Motor neuron (in vitro differentiated cells): ENCODE results near the gene GTF2H4. TPM values are rescaled to one million over a fixed set of nuclear protein-coding genes. Genes with fewer than 3 reads are reported as not detected.
A peak's percentile ranks its signal among the peaks of the same experiment; 100 is the strongest.

Source experiments
- ATAC-seq, 8 experiments: fragments of 200-7000 bp; cut with Tn5 transposase; replicated peaks in 6 of 8; 2 replicates each; pipeline ENCODE4 v1.8.0; 2021; ENCODE audit warnings: mild to moderate bottlenecking in 8 of 8, moderate library complexity in 8 of 8
- H3K27ac ChIP-seq, 2 donors: fragments of 250-450 bp; sonication (Bioruptor Pico); 2 replicates each; pipeline ENCODE4 v1.9.0; 2021; ENCODE audit warnings: antibody characterized with exemption in 2 of 2, mild to moderate bottlenecking in 2 of 2, moderate library complexity in 1 of 2
- H3K4me1 ChIP-seq, 2 donors: fragments of 250-450 bp; sonication (Bioruptor Pico); replicated peaks in 1 of 2; 2 replicates each; pipeline ENCODE4 v1.6.1; 2021; ENCODE audit warnings: antibody characterized with exemption in 2 of 2, mild to moderate bottlenecking in 2 of 2, moderate library complexity in 1 of 2
- H3K4me3 ChIP-seq, 5 donors: fragments of 250-450 bp; sonication (Bioruptor Pico); 2 replicates each; pipeline ENCODE4 v1.9.0; 2021; ENCODE audit warnings: antibody characterized with exemption in 5 of 5, mild to moderate bottlenecking in 5 of 5, moderate library complexity in 4 of 5
- WGBS, 10 experiments: fragments of 450-650 bp; shearing (Covaris generic); methylation state at CpG; one replicate each; pipeline ENCODE4 v1.0.0; 2022; 5-methylcytosine and 5-hydroxymethylcytosine counted together
- in situ Hi-C, 9 experiments: fragments of 400-800 bp; cut with MboI; loops; one replicate each; pipeline ENCODE4 v1.15.0; 2021; ENCODE audit warnings: low sequenced_read_pairs in 9 of 9, low pct_unique_long_range_greater_than_20kb in 2 of 9; ENCODE audit not compliant: unreplicated experiment in 9 of 9
- total RNA-seq, 8 experiments: library from RNA; unstranded; fragments of 300-600 nt; gene quantifications; 2 replicates each; pipeline versions ENCODE4 v1.2.3 to v1.2.4, GENCODE V29; 2022

Gene GTF2H4
- total RNA-seq, 8 experiments from 2014 or later: 18.2 to 46.3 (median 28.5) TPM

- in situ Hi-C loops: no loop called here
- WGBS, 10 experiments: 17 to 89% (median 69%) methylated on average over 2 to 6 of the region's 6 CpGs; no CpG with 5 or more reads in 2 of the 10 experiments
- Histone ChIP-seq H3K4me3 (no peak overlapping the region), H3K4me1 (no peaks in the 10 kb centered on the region), H3K27ac (no peak overlapping the region)
- ATAC-seq: peak in 1 of 8 experiments; percentile 41
Observed at GRCh38 chr6:30963641-30964040, 55.6 kb downstream of the GTF2H4 start.

Other genes with a start within 250 kb of the GTF2H4 start
- 10 to 100 TPM; 12.1 to 43.3 (median 25.9) TPM for gene DHX16, start 235.2 kb upstream of the GTF2H4 start, total RNA-seq
- 10 to 100 TPM; 23.1 to 60.8 (median 34.5) TPM for gene PPP1R18, start 221.6 kb upstream of the GTF2H4 start, total RNA-seq
- gene NRM, start 217.2 kb upstream of the GTF2H4 start, total RNA-seq: 10 to 100 TPM in 6 of 8 experiments, 1 to 10 TPM in 2; 6.8 to 28.3 (median 13.2) TPM
- gene MDC1, start 190.9 kb upstream of the GTF2H4 start, total RNA-seq: 10 to 100 TPM in 6 of 8 experiments, 1 to 10 TPM in 2; 5.7 to 32.4 (median 23.3) TPM
- 1,000 to 10,000 TPM in 2 of 8 experiments, 100 to 1,000 TPM in 6; 425 to 1,850 (median 943) TPM for gene TUBB, start 187.9 kb upstream of the GTF2H4 start, total RNA-seq
- 100 to 1,000 TPM in 2 of 8 experiments, 10 to 100 TPM in 6; 56.8 to 122 (median 75.9) TPM for gene FLOT1, start 165.5 kb upstream of the GTF2H4 start, total RNA-seq
- 100 to 1,000 TPM in 2 of 8 experiments, 10 to 100 TPM in 5, 1 to 10 TPM in 1; 8.7 to 176 (median 32.5) TPM for gene IER3, start 163.7 kb upstream of the GTF2H4 start, total RNA-seq
- gene DDR1, start 23.7 kb upstream of the GTF2H4 start, total RNA-seq: 100 to 1,000 TPM in 6 of 8 experiments, 10 to 100 TPM in 2; 24.1 to 369 (median 138) TPM
- gene VARS2, start 6.0 kb downstream of the GTF2H4 start, total RNA-seq: 10 to 100 TPM; 13.5 to 39.7 (median 21.0) TPM
- gene SFTA2, start 24.0 kb downstream of the GTF2H4 start, total RNA-seq: 1 to 10 TPM in 1 of 8 experiments, not detected in 7; 1.2 TPM
- under 1 TPM in 6 of 8 experiments, not detected in 2; 0.05 to 0.45 (median 0.30) TPM for gene MUCL3, start 32.8 kb downstream of the GTF2H4 start, total RNA-seq
- gene MUC21, start 75.5 kb downstream of the GTF2H4 start, total RNA-seq: under 1 TPM in 5 of 8 experiments, not detected in 3; 0.05 to 0.52 (median 0.17) TPM
- gene MUC22, start 102.3 kb downstream of the GTF2H4 start, total RNA-seq: under 1 TPM in 6 of 8 experiments, not detected in 2; 0.04 to 0.31 (median 0.09) TPM
- under 1 TPM in 3 of 8 experiments, not detected in 5; 0.18 to 1.00 (median 0.56) TPM for gene C6orf15, start 204.4 kb downstream of the GTF2H4 start, total RNA-seq
- gene PSORS1C1, start 206.6 kb downstream of the GTF2H4 start, total RNA-seq: 1 to 10 TPM in 5 of 8 experiments, under 1 TPM in 3; 0.33 to 8.0 (median 1.9) TPM
- gene CDSN, start 212.2 kb downstream of the GTF2H4 start, total RNA-seq: under 1 TPM in 1 of 8 experiments, not detected in 7; 0.20 TPM
- gene PSORS1C2, start 230.9 kb downstream of the GTF2H4 start, total RNA-seq: under 1 TPM in 4 of 8 experiments, not detected in 4; 0.27 to 0.81 (median 0.72) TPM
- 10 to 100 TPM; 12.1 to 33.8 (median 15.6) TPM for gene CCHCR1, start 249.6 kb downstream of the GTF2H4 start, total RNA-seq